Measurements from ENCODE around the gene MAD1L1. TPM values are rescaled to one million over a fixed set of nuclear protein-coding genes. Genes with fewer than 3 reads are reported as not detected.

The MAD1L1 gene
- total RNA-seq, 6 experiments from 2014 or later, result 15.1 to 37.4 (median 20.5) TPM

- Histone ChIP-seq H3K27ac (no peak overlapping the region), H3K4me3 (no peak overlapping the region), H3K36me3 (no peaks in the 10 kb centered on the region), H3K9me3 (no peaks in the 10 kb centered on the region), H3K27me3 (no peaks in the 10 kb centered on the region), H3K4me1 (no peaks in the 10 kb centered on the region)
- ATAC-seq (no peak), DNase-seq (no peak)
- TF ChIP-seq POLR2A (IDR thresholded peaks at IDR 0.05) (no peak), CTCF (IDR thresholded peaks at IDR 0.05) (no peak)
- intact Hi-C loops (cut with DNase I), result no loop called here
- 95% methylated on average over 4 of the region's 19 CpGs for WGBS (ENCODE audit: insufficient coverage, low coverage, low lambda C conversion rate, missing lambda C conversion rate)
Measured at GRCh38 chr7:1865571-1866255, 367.0 kb downstream of the MAD1L1 start.

GRCh38 chr7:1865000-1865555, 367.7 kb downstream of the MAD1L1 start:
- 94% methylated on average over 8 of the region's 14 CpGs for WGBS (ENCODE audit: insufficient coverage, low coverage, low lambda C conversion rate, missing lambda C conversion rate)
- no peak for ATAC-seq
- intact Hi-C loops (cut with DNase I), result no loop called here
- DNase-seq, result no peak
- no peak for TF ChIP-seq CTCF (IDR thresholded peaks at IDR 0.05)
- no peak for TF ChIP-seq POLR2A (IDR thresholded peaks at IDR 0.05)
- no peaks in the 10 kb centered on the region for H3K4me1 ChIP-seq
- H3K27me3 ChIP-seq, result no peaks in the 10 kb centered on the region
- H3K9me3 ChIP-seq, result no peaks in the 10 kb centered on the region
- no peak overlapping the region for H3K4me3 ChIP-seq
- no peaks in the 10 kb centered on the region for H3K36me3 ChIP-seq
- no peak overlapping the region for H3K27ac ChIP-seq

GRCh38 chr7:1864161-1864940, 368.4 kb downstream of the MAD1L1 start:
- WGBS (ENCODE audit: insufficient coverage, low coverage, low lambda C conversion rate, missing lambda C conversion rate), result 97% methylated on average over 4 of the region's 25 CpGs
- no peak for DNase-seq
- no peaks in the 10 kb centered on the region for H3K27me3 ChIP-seq
- TF ChIP-seq CTCF (IDR thresholded peaks at IDR 0.05) (no peak), POLR2A (IDR thresholded peaks at IDR 0.05) (no peak)
- no peaks in the 10 kb centered on the region for H3K9me3 ChIP-seq
- no peak overlapping the region for H3K4me3 ChIP-seq
- no peaks in the 10 kb centered on the region for H3K36me3 ChIP-seq
- H3K4me1 ChIP-seq, result no peaks in the 10 kb centered on the region
- ATAC-seq, result no peak
- peak overlapping the region in 1 of 3 donors; percentile 94 for H3K27ac ChIP-seq
- intact Hi-C loops (cut with DNase I), result no loop called here

- ATAC-seq, result peak in 1 of 4 donors; percentile 12
- DNase-seq, result no peak
- no peaks in the 10 kb centered on the region for H3K4me1 ChIP-seq
- intact Hi-C loops (cut with DNase I), result no loop called here
- no peaks in the 10 kb centered on the region for H3K27me3 ChIP-seq
- H3K9me3 ChIP-seq, result no peaks in the 10 kb centered on the region
- peak overlapping the region in 1 of 3 donors; percentile 59 for H3K4me3 ChIP-seq
- WGBS (ENCODE audit: insufficient coverage, low coverage, low lambda C conversion rate, missing lambda C conversion rate), result 40% methylated on average over 1 of the region's 40 CpGs
- peak overlapping the region in 2 of 3 donors; percentile 75 to 94 for H3K27ac ChIP-seq
- TF ChIP-seq POLR2A (IDR thresholded peaks at IDR 0.05), result no peak
- TF ChIP-seq CTCF (IDR thresholded peaks at IDR 0.05), result no peak
- no peaks in the 10 kb centered on the region for H3K36me3 ChIP-seq
Measured at GRCh38 chr7:1863091-1863900, 369.4 kb downstream of the MAD1L1 start.
